Vagina (tissue), 2 donors: ENCODE measurements around the gene GRM2. TPM values are rescaled to one million over a fixed set of nuclear protein-coding genes. Genes with fewer than 3 reads are reported as not detected.
"Not testable (repeated sequence)": the region's sequence is repeated elsewhere in the genome, so short reads cannot be mapped to it uniquely, and the experiment has no call there.

Experiments
- DNase-seq, 2 donors: peaks; one replicate each; pipeline ENCODE4 v3.0.0-alpha.2; 2017; ENCODE audit errors: extremely low spot score in 2 of 2
- H3K27ac ChIP-seq: fragments of 200-600 bp; sonication (generic); one replicate; pipeline ENCODE4 v1.5.1; 2019
- H3K27me3 ChIP-seq: fragments of 200-600 bp; sonication (generic); one replicate; pipeline ENCODE4 v1.5.1; 2019
- H3K36me3 ChIP-seq, 2 donors: fragments of 200-600 bp; sonication (generic); one replicate each; pipeline ENCODE4 v1.5.1; 2017 to 2019
- H3K4me1 ChIP-seq: fragments of 200-600 bp; sonication (generic); one replicate; pipeline ENCODE4 v1.5.1; 2019
- H3K4me3 ChIP-seq, 2 donors: fragments of 200-600 bp; sonication (generic); 1 replicate in 1 of 2; 2 replicates in 1 of 2; pipeline ENCODE4 v1.5.1; 2016 to 2019
- H3K9me3 ChIP-seq: fragments of 200-600 bp; sonication (generic); one replicate; pipeline ENCODE4 v1.5.1; 2019
- POLR2A ChIP-seq, 2 donors: fragments of 450-650 bp; IDR thresholded peaks; one replicate each; pipeline ENCODE4 v1.6.1; 2017; ENCODE audit warnings: antibody characterized with exemption in 2 of 2, mild to moderate bottlenecking in 2 of 2, moderate library complexity in 2 of 2
- POLR2AphosphoS5 ChIP-seq, 2 donors: sonication (generic); formaldehyde crosslinking; IDR thresholded peaks; one replicate each; pipeline ENCODE4 v1.9.0; 2017; ENCODE audit warnings: antibody characterized with exemption in 2 of 2, mild to moderate bottlenecking in 2 of 2, low read depth in 1 of 2; ENCODE audit not compliant: insufficient read depth in 1 of 2
- intact Hi-C: fragments of 100-400 bp; cut with DNase I; formaldehyde crosslinking; loops from one replicate; pipeline ENCODE4 v1.15.1; 2023
- total RNA-seq: library from RNA; depleted of rRNA; stranded (reverse); fragments of >200 nt; gene quantifications from one replicate; pipeline ENCODE4 v1.2.3, GENCODE V29; 2016
- TF ChIP-seq, protein P1 (sequence below), 3 experiments: fragments of 450-650 bp in 2 of 3; fragments of 200-600 bp in 1 of 3; sonication (generic) in 1 of 3; IDR thresholded peaks; one replicate each; pipeline ENCODE4 v1.5.1; 2017 to 2019; ENCODE audit warnings: antibody characterized with exemption in 3 of 3, mild to moderate bottlenecking in 2 of 3, moderate library complexity in 2 of 3

GRM2 gene
- total RNA-seq, 1 donor from 2014 or later: not detected

DNA sequence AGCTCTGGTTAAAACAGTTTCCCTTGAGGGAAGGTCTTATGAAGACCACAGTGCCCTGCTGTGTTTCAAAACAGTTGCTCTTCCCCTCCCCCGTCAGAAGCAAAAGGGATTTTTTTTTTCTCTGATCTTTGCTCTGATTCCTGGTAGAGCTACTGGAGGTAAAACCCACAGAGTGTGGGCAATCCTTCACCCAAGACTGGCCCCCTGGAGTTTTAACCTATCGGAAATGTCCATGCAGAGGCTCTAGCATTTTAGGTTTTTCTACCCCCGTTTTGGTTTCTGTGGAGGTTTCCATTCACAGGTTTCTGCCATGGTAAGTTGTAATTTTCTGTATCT, 27.7 kb downstream of the GRM2 start:
- no peak overlapping the region for H3K27ac ChIP-seq
- intact Hi-C loops: no loop called here
- no peaks in the 10 kb centered on the region for H3K27me3 ChIP-seq
- no peak for TF ChIP-seq POLR2AphosphoS5 (IDR thresholded peaks at IDR 0.05; ENCODE audit: insufficient read depth in 1 of 2, low read depth in 1 of 2)
- no peak for TF ChIP-seq POLR2A (IDR thresholded peaks at IDR 0.05)
- TF ChIP-seq, protein P1, sequence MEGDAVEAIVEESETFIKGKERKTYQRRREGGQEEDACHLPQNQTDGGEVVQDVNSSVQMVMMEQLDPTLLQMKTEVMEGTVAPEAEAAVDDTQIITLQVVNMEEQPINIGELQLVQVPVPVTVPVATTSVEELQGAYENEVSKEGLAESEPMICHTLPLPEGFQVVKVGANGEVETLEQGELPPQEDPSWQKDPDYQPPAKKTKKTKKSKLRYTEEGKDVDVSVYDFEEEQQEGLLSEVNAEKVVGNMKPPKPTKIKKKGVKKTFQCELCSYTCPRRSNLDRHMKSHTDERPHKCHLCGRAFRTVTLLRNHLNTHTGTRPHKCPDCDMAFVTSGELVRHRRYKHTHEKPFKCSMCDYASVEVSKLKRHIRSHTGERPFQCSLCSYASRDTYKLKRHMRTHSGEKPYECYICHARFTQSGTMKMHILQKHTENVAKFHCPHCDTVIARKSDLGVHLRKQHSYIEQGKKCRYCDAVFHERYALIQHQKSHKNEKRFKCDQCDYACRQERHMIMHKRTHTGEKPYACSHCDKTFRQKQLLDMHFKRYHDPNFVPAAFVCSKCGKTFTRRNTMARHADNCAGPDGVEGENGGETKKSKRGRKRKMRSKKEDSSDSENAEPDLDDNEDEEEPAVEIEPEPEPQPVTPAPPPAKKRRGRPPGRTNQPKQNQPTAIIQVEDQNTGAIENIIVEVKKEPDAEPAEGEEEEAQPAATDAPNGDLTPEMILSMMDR (IDR thresholded peaks at IDR 0.05): no peak
- DNase-seq: no peak
- H3K9me3 ChIP-seq: no peaks in the 10 kb centered on the region
- H3K4me1 ChIP-seq: no peaks in the 10 kb centered on the region
- H3K4me3 ChIP-seq: no peak overlapping the region
- no peaks in the 10 kb centered on the region for H3K36me3 ChIP-seq

- Histone ChIP-seq H3K36me3 (no peaks in the 10 kb centered on the region), H3K4me1 (no peaks in the 10 kb centered on the region), H3K27me3 (no peaks in the 10 kb centered on the region), H3K27ac (no peak overlapping the region), H3K9me3 (no peaks in the 10 kb centered on the region), H3K4me3 (no peak overlapping the region)
- DNase-seq: no peak
- TF ChIP-seq POLR2A (IDR thresholded peaks at IDR 0.05) (no peak), POLR2AphosphoS5 (IDR thresholded peaks at IDR 0.05; ENCODE audit: insufficient read depth in 1 of 2, low read depth in 1 of 2) (no peak)
- TF ChIP-seq, protein P1 (IDR thresholded peaks at IDR 0.05): no peak
- intact Hi-C loops: no loop called here
Observed at GRCh38 chr3:51735039-51735438, 28.2 kb downstream of the GRM2 start.

DNA sequence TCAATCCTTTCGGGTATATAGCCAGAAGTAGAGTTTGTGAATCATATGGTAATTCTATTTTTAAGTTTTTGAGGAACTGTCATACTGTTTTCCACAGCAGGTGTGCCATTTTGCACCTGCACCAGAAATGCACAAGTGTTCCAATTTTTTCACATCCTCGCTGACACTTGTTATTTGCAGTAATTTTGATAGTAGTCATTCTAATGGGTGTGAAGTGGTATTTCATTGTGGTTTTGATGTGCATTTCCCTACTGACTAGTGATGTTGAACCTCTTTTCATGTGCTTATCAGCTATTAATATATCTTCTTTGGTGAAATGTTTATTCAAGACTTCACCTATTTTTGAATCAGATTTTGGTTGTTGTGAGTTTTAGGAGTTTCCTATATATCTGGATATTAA, 29.1 kb downstream of the GRM2 start:
- TF ChIP-seq POLR2A (IDR thresholded peaks at IDR 0.05): no peak
- TF ChIP-seq, protein P1 (IDR thresholded peaks at IDR 0.05): no peak
- TF ChIP-seq POLR2AphosphoS5 (IDR thresholded peaks at IDR 0.05; ENCODE audit: insufficient read depth in 1 of 2, low read depth in 1 of 2): no peak
- no peaks in the 10 kb centered on the region for H3K36me3 ChIP-seq
- H3K4me3 ChIP-seq: no peak overlapping the region
- no peaks in the 10 kb centered on the region for H3K27me3 ChIP-seq
- intact Hi-C loops: no loop called here
- no peak for DNase-seq
- no peaks in the 10 kb centered on the region for H3K9me3 ChIP-seq
- H3K27ac ChIP-seq: no peak overlapping the region
- H3K4me1 ChIP-seq: no peaks in the 10 kb centered on the region

DNA sequence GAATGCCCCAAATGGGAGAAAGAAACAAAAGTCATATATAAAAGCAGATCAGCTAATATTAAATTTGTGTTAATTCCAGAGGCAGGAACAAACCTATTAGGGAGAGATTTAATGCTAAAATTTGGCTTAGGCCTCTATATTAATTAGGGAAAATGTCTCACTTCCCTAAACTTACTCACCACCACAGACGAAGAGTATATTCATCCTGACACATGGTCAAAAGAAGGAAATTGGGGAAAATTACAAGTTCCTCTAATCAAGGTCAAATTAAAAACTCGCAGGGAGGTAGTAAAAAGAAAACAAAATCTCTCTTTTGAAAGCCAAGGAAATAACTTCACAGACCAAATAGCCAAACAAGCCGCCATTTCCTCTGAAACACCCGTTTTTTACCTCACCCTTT, 32.2 kb downstream of the GRM2 start:
- no peaks in the 10 kb centered on the region for H3K9me3 ChIP-seq
- H3K4me3 ChIP-seq: no peak overlapping the region
- DNase-seq: no peak
- no peak overlapping the region for H3K27ac ChIP-seq
- intact Hi-C loops: no loop called here
- no peaks in the 10 kb centered on the region for H3K36me3 ChIP-seq
- H3K4me1 ChIP-seq: no peaks in the 10 kb centered on the region
- no peak for TF ChIP-seq POLR2AphosphoS5 (IDR thresholded peaks at IDR 0.05; ENCODE audit: insufficient read depth in 1 of 2, low read depth in 1 of 2)
- TF ChIP-seq POLR2A (IDR thresholded peaks at IDR 0.05): no peak
- TF ChIP-seq, protein P1 (IDR thresholded peaks at IDR 0.05): no peak
- H3K27me3 ChIP-seq: no peaks in the 10 kb centered on the region

GRCh38 chr3:51742320-51742719, 35.5 kb downstream of the GRM2 start:
- H3K9me3 ChIP-seq, H3K27ac ChIP-seq, H3K4me1 ChIP-seq, H3K27me3 ChIP-seq, intact Hi-C loops, DNase-seq, H3K4me3 ChIP-seq, H3K36me3 ChIP-seq: not testable (repeated sequence)

- H3K36me3 ChIP-seq, H3K4me1 ChIP-seq, H3K27me3 ChIP-seq, intact Hi-C loops, H3K27ac ChIP-seq, H3K9me3 ChIP-seq, H3K4me3 ChIP-seq, DNase-seq: not testable (repeated sequence)
Observed at GRCh38 chr3:51742978-51743377, 36.1 kb downstream of the GRM2 start.
